HG02763 (cell line): ENCODE measurements around the gene CCL4L2.
A peak's percentile ranks its signal among the peaks of the same experiment; 100 is the strongest.
"Not testable (repeated sequence)": the region's sequence is repeated elsewhere in the genome, so short reads cannot be mapped to it uniquely, and the experiment has no call there.

ENCODE experiments used
- ATAC-seq: cut with Tn5 transposase; IDR thresholded peaks from one replicate; pipeline ENCODE4 v1.9.1; 2021; ENCODE audit warnings: mild to moderate bottlenecking, moderate library complexity; ENCODE audit not compliant: unreplicated experiment

Gene CCL4L2

GRCh38 chr17:36194832-36195433 is 15.9 kb upstream of the CCL4L2 start:
- not testable (repeated sequence) for ATAC-seq

GRCh38 chr17:36195434-36196130 is 15.3 kb upstream of the CCL4L2 start:
- no peak for ATAC-seq

DNA sequence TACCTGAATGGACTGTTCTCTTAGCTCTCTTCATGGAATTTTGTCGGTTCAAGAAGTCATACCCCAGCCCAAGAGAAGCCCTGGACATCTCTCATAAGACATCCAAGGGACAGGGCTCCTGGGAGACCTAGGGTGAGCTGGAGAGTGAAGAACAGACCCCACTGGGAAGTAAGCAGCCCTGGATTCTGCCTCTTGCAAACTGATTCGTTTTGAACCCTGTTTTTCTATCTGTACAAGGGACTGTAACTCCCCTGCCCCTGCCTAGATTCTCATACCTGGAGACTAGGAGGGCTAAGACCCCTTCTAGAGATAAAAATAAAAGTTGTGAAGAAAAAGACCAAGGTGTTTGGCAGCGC is 14.8 kb upstream of the CCL4L2 start:
- no peak for ATAC-seq

DNA sequence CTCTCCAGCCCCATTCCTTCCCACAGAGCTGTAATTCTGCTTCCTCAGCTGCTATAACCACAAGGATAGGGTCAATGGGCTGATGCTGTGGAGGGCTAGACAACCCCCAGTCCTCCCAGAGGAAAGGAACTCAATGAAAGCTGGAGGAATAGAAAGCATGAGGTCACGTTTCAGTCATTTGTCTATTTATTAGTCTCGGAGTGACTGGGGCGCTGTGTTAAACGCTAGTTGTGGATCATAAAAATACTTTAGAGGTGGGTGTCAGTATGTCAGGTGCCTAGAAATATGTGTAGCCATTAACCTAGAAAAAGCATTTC is 13.5 kb upstream of the CCL4L2 start:
- peak; percentile 5 for ATAC-seq

GRCh38 chr17:36198831-36199465 is 11.9 kb upstream of the CCL4L2 start:
- no peak for ATAC-seq

DNA sequence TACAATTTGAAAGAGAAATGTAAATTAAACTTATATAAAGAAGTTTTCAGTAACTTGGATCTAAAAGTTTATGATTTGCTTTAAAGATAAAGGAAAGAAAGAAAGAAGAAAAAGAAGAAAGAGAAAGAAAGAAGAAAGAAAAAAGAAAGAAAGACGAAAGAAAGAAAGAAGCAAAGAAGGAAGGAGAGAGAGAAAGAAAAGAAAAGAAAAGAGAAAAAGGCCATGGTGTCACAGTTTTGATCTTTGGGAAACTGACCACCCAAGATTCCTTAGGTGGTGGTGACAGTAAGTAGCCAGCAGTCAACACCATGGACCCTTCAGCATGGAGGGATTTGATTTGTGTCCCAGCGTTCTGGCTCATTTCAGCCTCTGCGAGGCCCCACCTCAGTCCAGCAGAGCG is 9.8 kb upstream of the CCL4L2 start:
- ATAC-seq, result not testable (repeated sequence)

DNA sequence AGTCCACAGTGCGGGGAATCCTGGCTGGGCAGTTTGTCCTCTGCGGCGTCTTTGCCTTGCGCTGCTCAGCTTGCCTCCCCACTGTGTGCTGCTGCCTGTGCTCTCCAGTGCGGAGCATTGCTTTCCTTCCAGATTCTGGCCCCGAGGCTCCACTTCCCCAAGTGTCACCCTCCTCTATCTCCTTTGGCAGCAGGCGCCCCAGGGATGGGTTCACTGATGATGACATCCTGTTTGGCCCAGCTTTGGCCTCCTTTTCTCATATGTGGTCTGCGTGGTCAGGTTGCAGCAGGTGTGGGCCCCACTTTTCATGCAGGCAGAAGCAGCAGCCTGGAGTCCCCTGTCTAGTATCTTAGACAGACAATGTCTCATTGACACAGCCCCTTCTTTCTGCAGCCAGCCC is 9.4 kb upstream of the CCL4L2 start:
- not testable (repeated sequence) for ATAC-seq

DNA sequence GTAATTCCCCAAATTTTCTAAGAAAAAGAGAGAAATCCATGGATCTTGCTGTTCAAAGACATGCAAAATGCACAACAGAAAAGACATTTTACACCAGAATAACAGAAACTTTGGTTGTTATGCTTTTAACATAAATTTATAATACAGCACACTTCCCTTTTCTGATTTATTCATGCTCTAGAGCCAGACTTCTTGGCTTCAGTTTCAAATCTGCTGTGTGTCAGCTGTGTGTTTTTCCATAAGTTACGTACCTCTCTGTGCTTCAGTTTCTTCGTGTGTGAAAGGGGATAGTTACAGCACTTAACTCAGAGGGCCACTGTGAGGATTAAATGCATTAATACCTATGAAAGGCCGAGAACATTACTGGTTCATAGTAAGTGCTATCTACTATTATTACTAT is 7.5 kb upstream of the CCL4L2 start:
- no peak for ATAC-seq

GRCh38 chr17:36204724-36205500 is 6.0 kb upstream of the CCL4L2 start:
- no peak for ATAC-seq

DNA sequence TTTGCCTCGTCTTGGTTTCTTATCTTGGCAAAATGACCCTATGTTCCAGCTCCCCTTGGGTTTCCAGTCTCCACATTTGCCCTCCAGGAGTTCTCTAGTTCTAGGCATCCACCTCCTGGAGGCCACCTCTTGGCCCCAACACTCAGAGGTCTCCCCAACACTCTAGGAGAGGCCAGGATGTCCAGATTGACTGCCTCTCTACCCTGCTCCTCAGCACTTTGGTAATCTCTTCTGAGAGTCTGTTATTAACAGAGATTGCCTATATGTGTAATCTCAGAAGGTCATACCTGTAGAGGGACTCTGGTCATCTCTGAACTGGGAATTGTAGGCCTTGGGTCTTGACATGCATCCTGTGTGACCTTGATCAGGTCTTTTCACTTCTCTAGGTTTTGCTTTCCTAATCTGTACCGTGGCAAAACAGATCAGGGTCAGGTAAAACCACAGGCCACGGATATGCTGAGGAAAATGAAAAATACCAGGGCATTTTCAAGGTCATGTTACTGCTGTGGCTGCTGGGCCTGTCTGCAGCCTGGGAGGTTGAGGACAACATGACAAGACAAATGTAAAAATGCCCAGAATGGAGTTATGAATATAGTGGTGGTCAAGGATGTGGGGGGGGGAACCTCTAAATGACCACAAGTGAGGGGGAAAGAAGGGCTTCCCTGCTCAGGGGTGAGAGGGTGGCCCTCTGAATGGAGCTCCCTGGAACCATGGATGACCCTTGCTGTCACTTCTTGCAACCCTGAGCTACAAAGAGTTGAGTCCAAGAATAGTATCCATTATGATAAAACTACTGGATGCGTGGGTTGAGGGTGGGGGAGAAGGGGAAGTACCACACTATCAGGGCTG is 5.0 kb upstream of the CCL4L2 start:
- no peak for ATAC-seq

- ATAC-seq, result not testable (repeated sequence)
Measured at GRCh38 chr17:36206486-36206821, 4.4 kb upstream of the CCL4L2 start.

DNA sequence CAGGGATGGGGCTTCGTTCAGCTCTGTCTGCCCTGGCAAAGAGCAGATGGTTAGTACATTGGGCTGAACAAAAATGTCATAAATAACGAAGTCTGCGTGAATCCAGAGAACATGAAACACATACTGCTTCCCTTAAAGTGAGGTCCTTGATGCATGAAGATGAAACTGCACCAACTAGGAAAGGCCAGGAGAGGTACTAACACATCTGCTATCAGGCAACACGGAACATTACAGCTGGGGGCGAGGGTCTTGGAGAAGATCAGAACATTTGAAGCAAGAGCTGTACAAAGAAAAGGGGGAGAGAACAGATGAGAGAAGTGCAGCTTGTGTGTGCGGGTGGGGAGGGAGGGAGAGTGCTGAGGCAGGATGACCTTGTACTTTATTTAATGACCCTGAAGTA is 3.5 kb upstream of the CCL4L2 start:
- not testable (repeated sequence) for ATAC-seq

DNA sequence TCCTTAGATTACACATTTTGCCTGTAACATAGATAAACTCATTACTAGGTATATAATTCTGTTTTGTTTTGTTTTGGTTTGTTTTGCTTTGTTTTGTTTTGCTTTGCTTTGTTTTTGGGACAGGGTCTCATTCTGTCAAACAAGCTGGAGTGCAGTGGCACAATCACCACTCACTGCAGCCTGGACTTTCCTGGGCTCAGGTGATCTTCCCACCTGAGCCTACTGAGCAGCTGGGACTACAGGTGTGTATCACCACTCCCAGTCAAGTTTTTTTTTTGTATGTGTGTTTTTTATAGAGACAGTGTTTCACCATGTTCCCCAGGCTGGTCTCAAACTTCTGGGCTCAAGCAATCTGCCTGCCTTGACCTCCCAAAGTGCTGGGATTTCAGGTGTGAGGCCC is 1.3 kb upstream of the CCL4L2 start:
- no peak for ATAC-seq

DNA sequence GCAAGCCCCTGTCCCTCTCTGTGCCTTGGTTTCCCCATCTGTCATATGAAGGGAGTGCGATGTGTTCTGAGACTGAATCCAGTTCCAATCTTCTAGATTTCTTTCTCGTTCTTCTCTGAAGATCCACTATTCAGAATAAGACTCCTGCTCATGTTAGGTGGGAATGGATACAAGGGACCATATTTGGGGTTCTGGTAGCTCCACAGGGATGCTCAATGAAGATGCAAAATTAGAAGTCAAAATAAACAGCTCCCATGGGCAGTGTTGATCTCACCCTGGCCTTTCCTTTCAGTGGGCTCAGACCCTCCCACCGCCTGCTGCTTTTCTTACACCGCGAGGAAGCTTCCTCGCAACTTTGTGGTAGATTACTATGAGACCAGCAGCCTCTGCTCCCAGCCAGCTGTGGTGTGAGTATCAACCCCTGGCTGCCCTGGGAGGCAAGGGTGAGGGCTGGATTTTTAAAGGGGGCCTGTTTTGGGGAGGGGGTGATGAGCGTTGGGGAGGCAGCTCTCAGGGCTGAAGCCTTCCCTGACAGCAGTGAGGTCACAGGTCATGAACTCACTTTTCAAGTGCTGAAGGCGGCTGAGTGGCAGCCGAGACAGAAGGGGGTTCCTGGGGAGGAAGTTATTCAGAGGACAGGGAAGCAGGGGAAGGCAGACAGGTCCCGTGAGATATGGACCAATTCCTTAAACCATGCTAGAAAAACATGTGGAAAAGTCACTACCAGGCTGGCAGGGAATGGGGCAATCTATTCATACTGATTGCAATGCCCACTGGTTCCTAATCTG is 815 bp downstream of the CCL4L2 start:
- not testable (repeated sequence) for ATAC-seq

- no peak for ATAC-seq
Measured at GRCh38 chr17:36212272-36212605, 1.4 kb downstream of the CCL4L2 start.

GRCh38 chr17:36212966-36213365 is 2.1 kb downstream of the CCL4L2 start:
- ATAC-seq, result no peak

GRCh38 chr17:36213695-36214094 is 2.8 kb downstream of the CCL4L2 start:
- ATAC-seq, result no peak

- ATAC-seq, result no peak
Measured at GRCh38 chr17:36214918-36215317, 4.1 kb downstream of the CCL4L2 start.

DNA sequence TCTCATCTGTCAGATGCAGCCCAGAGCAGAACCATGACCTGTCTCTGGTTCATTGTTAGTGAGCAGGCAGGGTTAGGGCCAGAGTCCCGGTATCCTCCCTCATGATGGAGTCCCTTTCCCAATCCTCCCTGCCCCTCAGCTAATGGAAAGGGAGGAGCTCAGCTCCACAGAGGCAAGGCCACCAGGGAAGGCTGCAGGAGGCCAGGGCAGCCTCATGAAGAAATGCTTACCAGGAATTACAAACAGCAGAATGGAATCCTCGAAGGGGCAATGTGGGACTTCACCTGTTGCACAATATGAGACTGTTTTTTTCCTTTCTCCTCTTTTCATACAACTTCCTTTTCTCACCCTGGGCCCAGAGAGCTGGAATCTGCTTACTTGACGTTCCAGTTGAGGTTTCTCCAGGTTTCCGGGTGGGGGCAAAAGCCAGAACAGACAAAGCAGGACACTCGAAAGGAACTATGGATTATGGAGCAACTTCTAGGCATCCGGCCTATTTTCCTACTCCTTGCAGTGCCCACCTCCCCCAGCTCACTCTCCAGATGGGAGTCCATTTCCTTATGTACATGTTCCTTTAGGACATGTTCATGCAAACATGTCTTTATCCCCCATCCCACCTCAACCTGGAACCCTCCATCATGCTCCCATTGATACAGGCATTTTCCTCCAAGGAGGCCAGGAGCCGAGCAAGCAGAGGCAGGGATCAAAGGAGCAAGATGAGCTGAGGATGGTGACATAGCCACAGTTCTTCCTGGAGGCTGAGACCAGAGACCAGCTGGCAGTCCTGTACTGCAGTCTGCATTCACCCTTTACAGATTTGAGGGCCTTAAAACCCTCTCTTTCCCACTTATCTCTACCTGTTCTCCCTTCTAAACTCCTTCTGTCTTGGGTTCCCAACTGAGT is 4.8 kb downstream of the CCL4L2 start:
- ATAC-seq, result not testable (repeated sequence)
